ENCODE data around the gene OR10V1.

Gene OR10V1

DNA sequence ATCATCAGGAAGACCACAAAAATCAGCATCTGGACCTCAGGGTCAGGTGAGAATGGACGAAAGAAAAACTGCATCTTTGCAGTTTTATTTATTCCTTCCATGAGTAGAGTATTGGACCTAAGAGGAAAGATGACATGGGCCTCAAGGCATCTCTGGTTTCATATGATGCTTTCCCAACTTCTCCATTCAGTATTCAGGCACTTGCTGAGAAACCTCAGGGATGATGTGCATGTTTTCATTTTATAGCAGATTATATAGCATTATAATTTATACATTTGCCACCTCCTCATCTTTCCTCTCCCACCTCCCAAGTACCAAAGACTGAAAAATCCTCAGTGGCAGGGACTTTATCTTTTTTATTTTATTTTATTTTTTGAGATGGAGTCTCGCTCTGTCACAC lies at the start of gene OR10V1:
Gene OR10V1 (minus strand): TSS at position 101 of the 400 bp plus-strand sequence. CDS start 0 bp downstream, at position 101.
- DNase-seq: no peak

DNA sequence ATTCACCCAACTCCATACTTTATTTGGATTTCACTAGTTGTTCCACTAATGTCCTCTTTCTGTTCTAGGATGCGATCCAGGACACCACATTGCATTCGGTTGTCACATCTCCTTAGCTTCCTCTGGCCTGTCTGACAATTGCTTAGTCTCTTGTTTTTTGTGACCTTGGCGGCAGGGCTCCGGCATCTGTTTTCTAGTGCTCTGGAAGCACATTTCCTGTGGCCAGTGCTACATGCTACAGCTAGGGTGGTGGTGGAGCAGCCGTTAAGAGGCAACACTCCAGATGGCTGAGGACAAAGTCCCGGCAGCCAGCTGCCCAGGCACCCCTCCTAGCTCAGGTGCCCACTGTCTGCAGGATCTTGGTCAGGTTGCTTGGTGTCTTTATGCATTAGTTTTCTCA lies 48.3 kb upstream of the OR10V1 start:
- DNase-seq: no peak

- no peak for DNase-seq
Measured at GRCh38 chr11:59760771-59761170, 47.1 kb upstream of the OR10V1 start.

DNA sequence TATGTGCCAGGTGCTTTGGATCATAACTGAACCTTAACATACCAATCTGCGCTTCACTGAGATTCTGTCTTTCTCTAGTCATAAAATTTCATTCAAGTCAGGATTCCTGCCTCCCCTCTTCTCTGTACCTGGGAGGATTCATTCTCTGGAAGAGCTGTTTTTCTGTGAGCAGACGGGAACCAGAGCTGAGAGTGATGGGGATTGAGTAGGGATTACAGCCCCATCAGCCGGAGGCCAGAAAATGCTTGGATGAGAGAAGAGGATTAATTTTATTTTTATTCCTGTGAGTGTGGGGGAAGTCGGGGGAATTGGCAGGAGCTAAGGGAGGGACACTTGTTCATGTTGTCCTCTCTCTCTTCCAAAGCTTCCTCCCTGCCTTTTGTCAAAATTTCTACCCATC lies 46.3 kb upstream of the OR10V1 start:
- DNase-seq: no peak

DNA sequence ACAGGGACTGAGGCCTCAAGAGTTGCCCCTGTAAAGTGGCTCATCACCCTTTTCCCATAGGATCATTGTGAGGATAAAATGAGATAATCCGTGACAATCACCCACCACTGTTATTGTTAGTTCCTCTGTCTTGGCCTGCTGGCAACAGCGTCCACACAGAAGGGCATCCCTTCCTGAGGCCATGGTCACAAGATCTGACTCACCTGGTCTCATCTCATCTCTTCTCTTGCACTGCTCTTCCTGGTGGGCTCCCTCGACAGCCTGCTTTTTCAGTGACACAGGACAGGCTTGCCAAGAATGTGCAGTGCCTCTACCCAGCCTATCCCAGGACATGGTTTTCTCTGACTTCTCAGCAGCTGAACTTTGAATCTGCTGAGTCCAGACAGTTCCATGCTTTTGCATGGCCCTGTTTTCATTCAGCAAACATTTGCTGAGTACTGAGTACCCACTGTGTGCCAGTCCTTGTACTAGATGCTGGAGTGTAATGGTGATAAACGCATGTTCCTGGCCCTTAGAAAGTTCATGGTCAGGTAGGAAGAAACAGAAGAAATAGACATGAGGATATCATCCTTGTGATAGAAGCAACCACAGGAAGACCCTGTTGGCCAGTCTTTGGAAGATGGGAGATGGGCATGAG lies 44.9 kb upstream of the OR10V1 start:
- DNase-seq: no peak

GRCh38 chr11:59756845-59757244 lies 43.2 kb upstream of the OR10V1 start:
- no peak for DNase-seq

GRCh38 chr11:59756558-59756840 lies 42.9 kb upstream of the OR10V1 start:
- DNase-seq: no peak

DNA sequence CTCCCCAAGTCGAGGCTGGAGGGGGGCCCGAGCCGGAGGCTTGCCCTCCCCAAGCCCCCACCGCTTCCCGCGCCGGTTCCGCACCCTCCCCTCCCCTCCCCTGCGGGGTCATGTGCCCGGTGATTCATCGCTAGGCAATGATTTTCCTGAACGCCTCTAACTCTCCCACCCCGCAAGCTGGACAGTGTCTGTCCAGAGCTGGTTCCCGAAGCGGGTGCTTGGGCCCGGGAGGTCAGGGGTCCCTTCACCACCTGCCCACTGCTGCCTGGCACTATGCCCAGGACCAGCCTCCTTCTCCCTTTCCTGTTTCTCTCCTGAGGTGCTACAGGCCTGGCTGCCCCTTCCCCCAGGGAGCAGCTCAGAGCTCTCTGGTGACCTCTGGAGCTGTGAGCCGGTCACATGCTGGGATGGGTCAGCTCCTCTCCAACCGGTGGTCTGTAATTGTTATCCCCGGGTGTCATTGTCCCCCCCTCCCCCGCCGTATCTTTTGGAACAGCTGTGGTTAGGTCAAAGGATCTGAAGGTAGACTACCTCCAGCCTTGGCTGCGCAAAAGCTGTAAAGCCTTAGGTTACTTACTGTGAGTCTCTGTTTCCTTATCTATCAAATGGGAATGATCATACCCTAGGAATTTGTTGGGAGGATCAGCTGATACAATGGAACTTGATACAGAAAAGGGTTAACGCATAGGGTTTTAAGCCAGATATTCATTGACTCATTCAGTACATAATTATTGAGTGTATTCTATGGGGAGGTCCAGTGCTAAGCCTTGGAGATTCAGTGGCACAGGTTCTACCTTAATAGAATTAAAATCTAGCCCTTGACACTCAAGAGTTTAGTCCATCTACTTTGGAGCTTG lies 42.3 kb upstream of the OR10V1 start:
- DNase-seq: no peak

DNA sequence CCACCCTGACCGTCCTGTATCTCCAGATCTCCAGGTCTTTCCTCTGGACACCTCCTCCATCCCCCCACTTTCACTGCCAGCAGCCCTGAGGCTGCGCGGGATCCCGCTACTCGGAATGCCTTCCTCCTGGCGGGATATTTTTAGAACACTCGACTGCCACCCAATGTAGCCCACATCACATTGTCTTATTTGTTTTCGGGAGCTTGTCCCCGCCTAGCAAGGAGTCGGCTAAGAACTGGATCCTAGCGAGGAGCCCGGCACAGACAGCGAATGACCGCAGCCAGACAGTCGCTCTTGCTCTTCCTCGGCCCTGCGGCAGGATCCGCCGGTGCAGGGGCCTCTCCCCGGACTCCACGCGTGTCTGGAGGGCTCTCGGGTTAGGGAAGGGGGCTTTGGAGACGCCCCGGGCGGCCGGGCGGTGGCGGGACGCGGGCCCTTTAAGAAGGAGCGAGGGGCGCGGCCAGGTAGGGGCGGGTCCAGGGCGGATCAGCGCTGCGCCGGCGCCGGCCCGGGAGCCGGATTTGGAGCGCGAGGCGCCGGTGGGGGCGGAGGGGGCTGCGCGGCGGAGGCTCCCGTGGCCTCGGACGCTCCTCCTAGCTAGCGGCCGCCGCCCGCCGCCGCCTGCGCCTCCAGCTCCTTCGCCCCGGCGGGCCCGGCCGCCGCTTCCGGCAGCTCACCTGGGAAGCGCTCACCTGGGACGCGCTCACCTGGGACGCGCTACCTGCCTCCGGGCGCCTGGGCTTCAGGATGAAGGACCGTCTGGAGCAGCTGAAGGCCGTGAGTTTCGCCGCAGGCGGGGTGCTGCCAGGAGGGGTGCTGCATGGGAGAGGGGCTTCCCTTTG lies 41.4 kb upstream of the OR10V1 start, which contains the start of gene STX3:
Gene STX3 (plus strand): TSS at position 518 of the 842 bp plus-strand sequence. CDS start 230 bp downstream, at position 748.
- DNase-seq: peak in 1 of 2 experiments; percentile 41

DNA sequence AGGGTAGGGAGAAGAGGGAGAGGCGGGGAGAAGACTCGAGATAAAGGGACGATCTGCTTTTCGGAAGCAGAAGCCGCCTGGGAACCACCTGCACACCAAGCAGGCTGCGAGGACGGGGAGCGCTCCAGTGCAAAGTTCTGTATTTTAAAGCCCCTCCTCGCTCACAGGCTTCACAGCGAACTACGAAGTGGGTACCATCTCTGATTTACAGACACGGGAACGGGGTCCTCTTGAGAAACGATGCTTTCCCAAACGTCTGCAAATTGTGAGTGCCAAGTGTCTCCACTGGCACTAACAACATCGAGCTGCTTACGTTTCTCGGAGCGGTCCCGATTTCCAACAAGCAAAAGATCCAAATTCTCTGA lies 40.8 kb upstream of the OR10V1 start:
- no peak for DNase-seq

DNA sequence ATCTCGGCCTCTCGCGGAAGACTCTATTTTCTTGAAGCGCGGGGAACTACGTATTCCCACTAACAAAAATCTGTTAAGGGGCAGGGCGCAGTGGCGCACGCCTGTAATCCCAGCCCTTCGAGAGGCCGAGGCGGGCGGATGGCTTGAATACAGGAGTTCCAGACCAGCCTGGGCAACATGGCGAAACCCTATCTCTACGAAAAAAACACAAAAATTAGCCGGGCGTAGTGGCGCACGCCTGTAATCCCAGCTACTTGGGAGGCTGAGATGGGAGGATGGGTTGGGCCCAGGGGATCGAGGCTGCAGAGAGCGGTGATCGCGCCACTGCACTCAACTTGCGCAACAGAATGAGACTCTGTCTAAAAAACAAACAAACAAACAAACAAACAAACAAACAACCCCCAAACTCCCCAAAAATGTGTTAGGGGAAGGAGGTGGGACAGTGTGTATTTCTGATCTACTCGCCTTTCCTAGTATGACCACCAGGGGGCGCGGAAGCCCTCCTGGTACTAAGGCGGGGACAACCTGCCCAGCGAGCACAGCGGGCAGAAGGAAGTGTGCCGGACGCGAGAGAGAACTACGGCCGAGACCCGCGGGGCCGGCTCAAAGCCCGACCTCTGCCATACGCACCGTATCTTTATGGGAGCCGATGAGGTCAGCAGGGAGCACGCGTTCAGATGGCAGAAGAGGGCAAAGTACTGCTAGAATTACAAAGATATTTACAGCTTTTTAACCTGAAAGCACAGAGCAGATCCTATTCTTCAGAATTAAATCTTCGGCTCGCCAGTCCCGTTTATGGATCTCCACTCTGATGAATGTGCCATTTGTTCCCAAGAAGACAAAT lies 40.2 kb upstream of the OR10V1 start:
- DNase-seq: peak in 1 of 2 experiments; percentile 60

- no peak for DNase-seq
Measured at GRCh38 chr11:59746111-59746510, 32.5 kb upstream of the OR10V1 start.

- no peak for DNase-seq
Measured at GRCh38 chr11:59730896-59731565, 17.4 kb upstream of the OR10V1 start.

GRCh38 chr11:59729834-59730233 lies 16.2 kb upstream of the OR10V1 start:
- DNase-seq: no peak

GRCh38 chr11:59728913-59729312 lies 15.3 kb upstream of the OR10V1 start:
- DNase-seq: no peak

DNA sequence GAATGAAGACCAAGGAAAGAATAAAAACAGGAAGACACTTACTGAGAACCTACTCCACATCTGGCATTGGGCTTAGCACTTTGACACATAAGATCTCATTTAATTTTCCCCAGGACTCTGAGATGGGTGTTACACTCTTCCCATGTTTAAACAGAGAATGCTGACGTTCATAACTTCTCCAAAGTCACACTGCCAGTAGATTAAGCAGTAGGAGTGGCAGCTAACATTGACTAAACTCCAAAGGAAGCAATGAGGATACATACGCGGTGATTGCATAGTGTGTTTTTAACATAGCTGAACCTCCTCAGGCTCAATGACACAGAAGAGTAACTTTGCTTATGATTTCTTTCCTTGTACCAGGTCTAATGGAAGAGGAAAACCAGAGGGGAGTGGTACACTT lies 14.5 kb upstream of the OR10V1 start:
- no peak for DNase-seq

GRCh38 chr11:59727426-59727825 lies 13.8 kb upstream of the OR10V1 start:
- DNase-seq: no peak

GRCh38 chr11:59724066-59724465 lies 10.4 kb upstream of the OR10V1 start:
- DNase-seq: no peak

- DNase-seq: no peak
Measured at GRCh38 chr11:59719556-59719955, 5.9 kb upstream of the OR10V1 start.

DNA sequence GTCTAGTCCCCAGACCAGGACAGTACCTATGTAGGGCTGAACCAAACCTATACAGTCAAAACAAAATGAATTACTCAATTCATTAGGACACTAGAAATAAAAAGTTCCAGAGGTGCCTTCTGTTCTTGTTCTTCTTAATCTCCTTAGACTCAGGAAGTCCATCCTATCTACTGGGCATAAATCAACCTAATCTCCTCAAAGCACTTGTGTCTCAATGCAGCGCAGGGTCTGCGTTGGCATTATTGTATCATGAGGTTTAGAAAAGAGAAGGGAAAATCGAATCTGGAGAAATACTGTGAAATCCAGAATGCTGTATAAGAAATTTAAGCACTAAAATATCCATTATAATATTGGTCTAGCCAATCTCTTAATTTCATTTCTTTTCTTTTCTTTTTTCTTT lies 2.4 kb upstream of the OR10V1 start:
- DNase-seq: no peak

DNA sequence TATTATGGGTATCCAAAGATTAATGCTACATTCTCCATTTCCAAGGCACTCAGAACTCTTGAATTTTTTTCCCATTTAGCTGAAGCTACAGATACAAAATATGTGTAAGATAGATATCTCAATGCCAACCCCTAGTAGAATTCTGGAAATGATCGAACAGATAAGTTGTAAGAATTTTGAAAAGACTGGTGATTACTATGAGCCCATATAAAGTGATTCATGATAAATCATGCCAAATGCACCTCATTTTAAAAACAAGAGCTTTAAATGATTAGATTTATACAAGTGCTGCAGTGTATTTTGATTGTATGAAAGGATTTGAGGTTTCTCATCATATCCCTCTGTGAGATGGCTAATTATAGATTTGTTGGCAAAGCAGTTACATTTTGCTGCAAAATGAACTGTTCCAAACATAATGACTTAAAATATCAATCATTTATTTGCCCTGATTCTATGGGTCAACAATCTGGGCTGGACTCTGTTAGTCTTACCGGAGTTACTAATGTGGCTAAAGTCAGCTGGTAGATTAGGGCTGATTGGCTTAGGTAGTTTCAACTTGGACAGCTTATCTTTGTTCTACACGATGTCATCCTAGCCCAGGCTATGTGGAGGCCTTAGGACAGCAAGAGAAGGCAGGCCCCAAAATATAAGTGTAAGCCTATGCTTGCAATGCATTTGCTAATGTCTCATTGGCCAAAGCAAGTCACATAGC lies 3.4 kb downstream of the OR10V1 start:
- DNase-seq: no peak

All from cerebellar nuclear complex (tissue), 1 donor.